ENCODE measurements around the gene MLIP.

MLIP gene

GRCh38 chr6:54096811-54097210 lies 14.4 kb upstream of the MLIP start:
- no peak for TF ChIP-seq CTCF (IDR thresholded peaks at IDR 0.05)
- H3K27ac ChIP-seq, result no peak overlapping the region

GRCh38 chr6:54097753-54098152 lies 13.5 kb upstream of the MLIP start:
- TF ChIP-seq ZFX (IDR thresholded peaks at IDR 0.05; ENCODE audit: borderline replicate concordance), result no peak
- TF ChIP-seq CTCF (IDR thresholded peaks at IDR 0.05), result no peak
- H3K27ac ChIP-seq, result no peak overlapping the region

- no peak overlapping the region for H3K27ac ChIP-seq
- no peak for TF ChIP-seq CTCF (IDR thresholded peaks at IDR 0.05)
Measured at GRCh38 chr6:54098450-54099044, 12.7 kb upstream of the MLIP start.

GRCh38 chr6:54099225-54099624 lies 12.0 kb upstream of the MLIP start:
- TF ChIP-seq CTCF (IDR thresholded peaks at IDR 0.05) (no peak), ZFX (IDR thresholded peaks at IDR 0.05; ENCODE audit: borderline replicate concordance) (no peak)
- H3K27ac ChIP-seq, result no peak overlapping the region

- no peak overlapping the region for H3K27ac ChIP-seq
- TF ChIP-seq CTCF (IDR thresholded peaks at IDR 0.05), result no peak
- no peak for TF ChIP-seq ZFX (IDR thresholded peaks at IDR 0.05; ENCODE audit: borderline replicate concordance)
Measured at GRCh38 chr6:54100411-54101006, 10.7 kb upstream of the MLIP start.

- no peak overlapping the region for H3K27ac ChIP-seq
- no peak for TF ChIP-seq ZFX (IDR thresholded peaks at IDR 0.05; ENCODE audit: borderline replicate concordance)
- TF ChIP-seq CTCF (IDR thresholded peaks at IDR 0.05), result no peak
Measured at GRCh38 chr6:54102238-54102637, 9.0 kb upstream of the MLIP start.

GRCh38 chr6:54103497-54103896 lies 7.7 kb upstream of the MLIP start:
- no peak overlapping the region for H3K27ac ChIP-seq
- no peak for TF ChIP-seq ZFX (IDR thresholded peaks at IDR 0.05; ENCODE audit: borderline replicate concordance)
- TF ChIP-seq CTCF (IDR thresholded peaks at IDR 0.05), result no peak

All from 22Rv1 (cell line).